OCI-LY7 (cell line): ENCODE results near the gene OR52E1. TPM values are rescaled to one million over a fixed set of nuclear protein-coding genes. Genes with fewer than 3 reads are reported as not detected.
"Not testable (repeated sequence)": the region's sequence is repeated elsewhere in the genome, so short reads cannot be mapped to it uniquely, and the experiment has no call there.

Experiments used
- BruUV-seq: library from RNA; stranded (reverse); fragments of 400-500 nt; replicated peaks from 2 replicates; lab custom pipeline; 2021; lab: Mats Ljungman, UMichigan
- CTCF ChIA-PET: fragments of 300-600 bp; sonication (Branson Sonifier 250); formaldehyde crosslinking; loops from one replicate; lab custom pipeline; 2022; ENCODE audit warnings: antibody characterized with exemption; ENCODE audit not compliant: unreplicated experiment; lab: Charles Lee
- POLR2A ChIA-PET: fragments of 300-600 bp; sonication (Branson Sonifier 250); formaldehyde crosslinking; loops from one replicate; lab custom pipeline; 2022; ENCODE audit warnings: antibody characterized with exemption; lab: Charles Lee
- DNase-seq: peaks from one replicate; pipeline ENCODE4 v3.0.0-alpha.2; 2015; ENCODE audit warnings: low spot score
- H2AFZ ChIP-seq: fragments of 200-600 bp; sonication (generic), shearing (Covaris generic); 2 replicates; pipeline ENCODE4 v1.6.1; 2014; ENCODE audit warnings: mild to moderate bottlenecking, antibody characterized with exemption, low read length, moderate library complexity
- H3K27ac ChIP-seq: fragments of 200-600 bp; sonication (generic); 2 replicates; pipeline ENCODE4 v1.5.1; 2014; ENCODE audit warnings: mixed run types, low read depth, mild to moderate bottlenecking, moderate library complexity, low read length, inconsistent platforms; ENCODE audit not compliant: poor library complexity, severe bottlenecking
- H3K36me3 ChIP-seq: fragments of 200-600 bp; sonication (generic); 2 replicates; pipeline ENCODE4 v1.6.1; 2014; ENCODE audit warnings: mild to moderate bottlenecking, antibody characterized with exemption, low read length, moderate library complexity, mixed read lengths; ENCODE audit not compliant: insufficient read depth
- H3K4me1 ChIP-seq: fragments of 200-600 bp; sonication (generic); 2 replicates; pipeline ENCODE4 v1.5.1; 2014; ENCODE audit warnings: mild to moderate bottlenecking, low read length; ENCODE audit not compliant: insufficient read depth, poor library complexity, severe bottlenecking
- H3K4me2 ChIP-seq: fragments of 200-600 bp; sonication (generic); 2 replicates; pipeline ENCODE4 v1.6.1; 2014; ENCODE audit warnings: mild to moderate bottlenecking, low read length
- H3K4me3 ChIP-seq: fragments of 200-600 bp; sonication (generic); 2 replicates; pipeline ENCODE4 v1.5.1; 2014; ENCODE audit warnings: mild to moderate bottlenecking, low read depth, low read length; ENCODE audit not compliant: poor library complexity, severe bottlenecking
- H3K79me2 ChIP-seq: fragments of 200-600 bp; sonication (generic); 2 replicates; pipeline ENCODE4 v1.6.1; 2016; ENCODE audit warnings: low read depth, mild to moderate bottlenecking, low read length, moderate library complexity, mixed read lengths; ENCODE audit not compliant: insufficient read depth
- H3K9me2 ChIP-seq: fragments of 200-600 bp; sonication (generic); 2 replicates; pipeline ENCODE4 v1.6.1; 2016; ENCODE audit warnings: mild to moderate bottlenecking, low read length, mixed read lengths; ENCODE audit not compliant: insufficient read depth
- H3K9me3 ChIP-seq: fragments of 200-600 bp; sonication (generic); 2 replicates; pipeline ENCODE4 v1.6.1; 2014; ENCODE audit warnings: mild to moderate bottlenecking, mixed run types, low read length, mixed read lengths
- H4K20me1 ChIP-seq: fragments of 200-600 bp; sonication (generic); 2 replicates; pipeline ENCODE4 v1.6.1; 2014; ENCODE audit warnings: mild to moderate bottlenecking, antibody characterized with exemption, low read length, moderate library complexity, mixed read lengths; ENCODE audit not compliant: insufficient read depth
- CTCF ChIP-seq: fragments of 200-600 bp; sonication (generic); conservative IDR thresholded peaks from 2 replicates; pipeline ENCODE4 v1.5.1; 2014; ENCODE audit warnings: mild to moderate bottlenecking, antibody characterized with exemption, low read length, moderate library complexity, mixed read lengths
- EZH2phosphoT487 ChIP-seq: fragments of 200-600 bp; sonication (generic); IDR thresholded peaks from 2 replicates; pipeline ENCODE4 v1.6.1; 2018; ENCODE audit warnings: low read depth, borderline replicate concordance, mild to moderate bottlenecking, mixed run types, antibody characterized with exemption, low read length, moderate library complexity, mixed read lengths
- intact Hi-C: fragments of 100-400 bp; cut with micrococcal nuclease; formaldehyde crosslinking; loops from one replicate; pipeline ENCODE4 v1.10.0; 2022; ENCODE audit not compliant: unreplicated experiment
- total RNA-seq, 2 experiments: library from RNA; depleted of rRNA in 1 of 2; stranded (reverse); fragments of >200 nt in 1 of 2; shearing (Covaris generic) in 1 of 2; gene quantifications; 2 replicates each; pipeline ENCODE4 v1.2.3, GENCODE V29; 2014 to 2022

Gene OR52E1
- total RNA-seq, 2 experiments from 2014 or later: not detected

DNA sequence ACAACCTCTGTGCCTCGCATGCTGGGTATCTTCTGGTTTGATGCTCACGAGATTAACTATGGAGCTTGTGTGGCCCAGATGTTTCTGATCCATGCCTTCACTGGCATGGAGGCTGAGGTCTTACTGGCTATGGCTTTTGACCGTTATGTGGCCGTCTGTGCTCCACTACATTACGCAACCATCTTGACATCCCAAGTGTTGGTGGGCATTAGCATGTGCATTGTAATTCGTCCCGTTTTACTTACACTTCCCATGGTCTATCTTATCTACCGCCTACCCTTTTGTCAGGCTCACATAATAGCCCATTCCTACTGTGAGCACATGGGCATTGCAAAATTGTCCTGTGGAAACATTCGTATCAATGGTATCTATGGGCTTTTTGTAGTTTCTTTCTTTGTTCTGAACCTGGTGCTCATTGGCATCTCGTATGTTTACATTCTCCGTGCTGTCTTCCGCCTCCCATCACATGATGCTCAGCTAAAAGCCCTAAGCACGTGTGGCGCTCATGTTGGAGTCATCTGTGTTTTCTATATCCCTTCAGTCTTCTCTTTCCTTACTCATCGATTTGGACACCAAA, 22.5 kb upstream of the OR52E1 start:
- H3K9me3 ChIP-seq: no peaks in the 10 kb centered on the region
- H3K79me2 ChIP-seq: no peaks in the 10 kb centered on the region
- H2AFZ ChIP-seq: no peak overlapping the region
- H3K4me2 ChIP-seq: no peak overlapping the region
- BruUV-seq: no TSS peak
- DNase-seq: no peak
- H3K27ac ChIP-seq: no peak overlapping the region
- no peak overlapping the region for H3K4me3 ChIP-seq
- CTCF ChIA-PET: no interaction called here
- no peaks in the 10 kb centered on the region for H3K4me1 ChIP-seq
- H4K20me1 ChIP-seq: no peaks in the 10 kb centered on the region
- POLR2A ChIA-PET: no interaction called here
- intact Hi-C loops: no loop called here
- H3K9me2 ChIP-seq: no peaks in the 10 kb centered on the region
- H3K36me3 ChIP-seq: no peaks in the 10 kb centered on the region
- TF ChIP-seq EZH2phosphoT487: no peak
- no peak for TF ChIP-seq CTCF

- H3K27ac ChIP-seq, H3K4me2 ChIP-seq, DNase-seq, H4K20me1 ChIP-seq, CTCF ChIA-PET, H3K79me2 ChIP-seq, H3K9me3 ChIP-seq, H3K4me3 ChIP-seq, H3K4me1 ChIP-seq, BruUV-seq, intact Hi-C loops, POLR2A ChIA-PET, H3K9me2 ChIP-seq, H2AFZ ChIP-seq, H3K36me3 ChIP-seq: not testable (repeated sequence)
These were observed 10.7 kb upstream of the OR52E1 start for GRCh38 chr11:5058679-5059078.

GRCh38 chr11:5059391-5059790, 10.0 kb upstream of the OR52E1 start, which contains the start of gene OR52E2:
TSS of gene OR52E2 (minus strand) at chr11:5059627. CDS start at chr11:5059627, 0 bp downstream.
- no TSS peak for BruUV-seq

More at GRCh38 chr11:5059391-5059790, 10.0 kb upstream of the OR52E1 start, which contains the start of gene OR52E2:
- intact Hi-C loops: no loop called here
- ChIA-PET CTCF (no interaction called here), POLR2A (interaction anchor here (0.7 kb wide), 1 partner anchor 13 kb away, joined by 3 read pairs; no protein-coding TSS in a partner anchor)
- Histone ChIP-seq H4K20me1 (no peaks in the 10 kb centered on the region), H2AFZ (no peak within 1 kb of the TSS), H3K4me1 (no peaks in the 10 kb centered on the region), H3K36me3 (no peaks in the 10 kb centered on the region), H3K4me2 (no peak within 1 kb of the TSS), H3K9me3 (no peaks in the 10 kb centered on the region), H3K79me2 (no peaks in the 10 kb centered on the region), H3K4me3 (no peak within 1 kb of the TSS), H3K27ac (no peak within 1 kb of the TSS), H3K9me2 (no peaks in the 10 kb centered on the region)
- no peak for DNase-seq
- TF ChIP-seq CTCF (no peak), EZH2phosphoT487 (no peak)
